H1 (cell line): ENCODE results near the gene HNF4A. TPM values are rescaled to one million over a fixed set of nuclear protein-coding genes. Genes with fewer than 3 reads are reported as not detected.
A peak's percentile ranks its signal among the peaks of the same experiment; 100 is the strongest.

ENCODE experiments used
- CTCF ChIA-PET: fragments of 300-600 bp; sonication (Branson Sonifier 250); formaldehyde crosslinking; loops from one replicate; lab custom pipeline; 2021; ENCODE audit not compliant: partially characterized antibody; lab: Charles Lee
- POLR2A ChIA-PET: fragments of 300-600 bp; sonication (Branson Sonifier 250); formaldehyde crosslinking; loops from one replicate; lab custom pipeline; 2021; ENCODE audit warnings: inconsistent platforms; ENCODE audit not compliant: partially characterized antibody; lab: Charles Lee
- DNase-seq, 2 experiments: peaks; one replicate each; pipeline versions ENCODE4 v3.0.0 to v3.0.0-alpha.2; 2010 to 2022; ENCODE audit warnings: low spot score in 2 of 2, low read depth in 1 of 2, mixed read lengths in 1 of 2
- FAIRE-seq: peaks from 2 replicates; lab custom pipeline; 2011; peaks lifted over from hg19 to GRCh38; lab: Jason Lieb, UNC
- H2AFZ ChIP-seq: 2 replicates; pipeline ENCODE4 v1.8.1; 2012; ENCODE audit warnings: low read length, inconsistent platforms
- H2AK5ac ChIP-seq: 2 replicates; pipeline ENCODE4 v1.6.1; 2013; ENCODE audit warnings: low read depth, low read length
- H2BK120ac ChIP-seq: replicated peaks from 2 replicates; pipeline ENCODE3; 2013; ENCODE audit warnings: low read depth, low read length, inconsistent platforms
- H2BK12ac ChIP-seq: 2 replicates; pipeline ENCODE4 v1.6.1; 2013; ENCODE audit warnings: low read depth, low read length
- H2BK15ac ChIP-seq: 2 replicates; pipeline ENCODE4 v1.6.1; 2013; ENCODE audit warnings: low read length
- H2BK20ac ChIP-seq: 2 replicates; pipeline ENCODE4 v1.6.1; 2013; ENCODE audit warnings: low read length
- H2BK5ac ChIP-seq: 2 replicates; pipeline ENCODE4 v1.6.1; 2013; ENCODE audit warnings: low read depth, low read length
- H3K14ac ChIP-seq: 2 replicates; pipeline ENCODE4 v1.6.1; 2013; ENCODE audit warnings: inconsistent platforms; ENCODE audit not compliant: insufficient read length
- H3K18ac ChIP-seq: 2 replicates; pipeline ENCODE4 v1.6.1; 2013; ENCODE audit warnings: low read length; ENCODE audit errors: extremely low read depth
- H3K23ac ChIP-seq: 2 replicates; pipeline ENCODE4 v1.6.1; 2013; ENCODE audit warnings: inconsistent platforms; ENCODE audit not compliant: insufficient read length
- H3K23me2 ChIP-seq: 2 replicates; pipeline ENCODE4 v1.6.1; 2013; ENCODE audit warnings: low read depth, low read length
- H3K27ac ChIP-seq: 2 replicates; pipeline ENCODE4 v1.6.1; 2011; ENCODE audit warnings: low read depth, low read length, inconsistent platforms
- H3K27me3 ChIP-seq, 4 experiments: replicated peaks in 1 of 4; 1 replicate in 1 of 4; 2 replicates in 3 of 4; pipeline versions ENCODE4 v1.6.1 to v1.8.1; 2011 to 2013; ENCODE audit warnings: low read length in 3 of 4, mild to moderate bottlenecking in 3 of 4, inconsistent platforms in 2 of 4, mixed read lengths in 2 of 4, moderate library complexity in 1 of 4; ENCODE audit not compliant: control insufficient read depth in 3 of 4, insufficient read depth in 3 of 4; ENCODE audit errors: extremely low read depth in 1 of 4
- H3K36me3 ChIP-seq, 4 experiments: 2 replicates each; pipeline versions ENCODE4 v1.6.1 to v1.8.1; 2011 to 2013; ENCODE audit warnings: mild to moderate bottlenecking in 4 of 4, low read length in 3 of 4, moderate library complexity in 2 of 4, control low read depth in 1 of 4, inconsistent platforms in 1 of 4; ENCODE audit not compliant: insufficient read depth in 4 of 4, control insufficient read depth in 2 of 4
- H3K4ac ChIP-seq: replicated peaks from 2 replicates; pipeline ENCODE3; 2013; ENCODE audit warnings: low read length, low read depth, mixed read lengths, inconsistent platforms; ENCODE audit not compliant: insufficient read length
- H3K4me1 ChIP-seq, 4 experiments: replicated peaks in 1 of 4; 1 replicate in 1 of 4; 2 replicates in 3 of 4; pipeline versions ENCODE4 v1.6.1 to v1.8.1; 2011 to 2013; ENCODE audit warnings: low read length in 3 of 4, inconsistent platforms in 2 of 4, mixed read lengths in 1 of 4; ENCODE audit not compliant: insufficient read depth in 4 of 4, control insufficient read depth in 3 of 4
- H3K4me2 ChIP-seq, 2 experiments: 2 replicates each; pipeline versions ENCODE4 v1.6.1 to v1.8.1; 2011 to 2013; ENCODE audit warnings: low read depth in 2 of 2, low read length in 2 of 2, control low read depth in 1 of 2, inconsistent platforms in 1 of 2, mild to moderate bottlenecking in 1 of 2; ENCODE audit not compliant: insufficient read depth in 1 of 2
- H3K4me3 ChIP-seq, 4 experiments: fragments of 200-600, 300-600 bp in 1 of 4; sonication (generic), shearing (Covaris generic), sonication (Bioruptor Twin) in 1 of 4; 2 replicates each; pipeline versions ENCODE4 v1.5.1 to v1.8.1; 2011 to 2016; ENCODE audit warnings: low read length in 4 of 4, low read depth in 3 of 4, control low read depth in 2 of 4, inconsistent platforms in 2 of 4, mild to moderate bottlenecking in 2 of 4, mixed read lengths in 1 of 4, moderate library complexity in 1 of 4; ENCODE audit not compliant: insufficient read depth in 2 of 4; ENCODE audit errors: extremely low read depth in 1 of 4
- H3K56ac ChIP-seq: replicated peaks from 2 replicates; pipeline ENCODE3; 2013; ENCODE audit warnings: low read depth, mild to moderate bottlenecking, mixed read lengths, low read length, inconsistent platforms; ENCODE audit not compliant: insufficient read length
- H3K79me1 ChIP-seq: 2 replicates; pipeline ENCODE4 v1.6.1; 2013; ENCODE audit warnings: low read depth, low read length, control low read depth
- H3K79me2 ChIP-seq, 2 experiments: 2 replicates each; pipeline versions ENCODE4 v1.6.1 to v1.8.1; 2012 to 2013; ENCODE audit warnings: low read length in 2 of 2, mild to moderate bottlenecking in 2 of 2, inconsistent platforms in 1 of 2; ENCODE audit not compliant: insufficient read depth in 2 of 2, control insufficient read depth in 1 of 2
- H3K9ac ChIP-seq, 4 experiments: replicated peaks in 1 of 4; 1 replicate in 1 of 4; 2 replicates in 3 of 4; pipeline versions ENCODE4 v1.6.1 to v1.8.1; 2011 to 2013; ENCODE audit warnings: low read depth in 3 of 4, low read length in 3 of 4, control low read depth in 2 of 4, mild to moderate bottlenecking in 2 of 4, moderate library complexity in 2 of 4, inconsistent platforms in 1 of 4; ENCODE audit errors: extremely low read depth in 1 of 4
- H3K9me3 ChIP-seq, 2 experiments: 2 replicates each; pipeline versions ENCODE4 v1.6.1 to v1.8.1; 2012 to 2013; ENCODE audit warnings: mild to moderate bottlenecking in 2 of 2, moderate library complexity in 2 of 2, control low read depth in 1 of 2, inconsistent platforms in 1 of 2, low read depth in 1 of 2, low read length in 1 of 2, mixed read lengths in 1 of 2; ENCODE audit not compliant: insufficient read depth in 2 of 2
- H4K20me1 ChIP-seq, 2 experiments: replicated peaks in 1 of 2; 2 replicates each; pipeline versions ENCODE3 to v1.8.1; 2011 to 2013; ENCODE audit warnings: inconsistent platforms in 2 of 2, low read length in 2 of 2, mild to moderate bottlenecking in 1 of 2; ENCODE audit not compliant: insufficient read depth in 2 of 2, control insufficient read depth in 1 of 2
- H4K5ac ChIP-seq: 2 replicates; pipeline ENCODE4 v1.6.1; 2013; ENCODE audit warnings: low read length, low read depth, mixed read lengths, inconsistent platforms; ENCODE audit not compliant: insufficient read length
- H4K8ac ChIP-seq: 2 replicates; pipeline ENCODE4 v1.8.0; 2013; ENCODE audit warnings: mild to moderate bottlenecking, moderate library complexity, low read length, inconsistent platforms; ENCODE audit not compliant: insufficient read depth; ENCODE audit errors: extremely low read depth
- H4K91ac ChIP-seq: replicated peaks from 2 replicates; pipeline ENCODE3; 2013; ENCODE audit warnings: low read length, mixed read lengths, inconsistent platforms; ENCODE audit not compliant: insufficient read length
- CHD1 ChIP-seq: IDR thresholded peaks from 2 replicates; pipeline ENCODE4 v1.6.1; 2012; ENCODE audit warnings: low read depth, low read length, improper control_type of control experiment
- JUND ChIP-seq: IDR thresholded peaks from 2 replicates; pipeline ENCODE4 v1.6.1; 2011; ENCODE audit warnings: mild to moderate bottlenecking, improper control_type of control experiment, low read length
- POLR2AphosphoS5 ChIP-seq: IDR thresholded peaks from 2 replicates; pipeline ENCODE4 v1.6.1; 2011; ENCODE audit warnings: low read depth, low read length
- TEAD4 ChIP-seq: IDR thresholded peaks from 2 replicates; pipeline ENCODE4 v1.6.1; 2012; ENCODE audit warnings: low read depth, low read length, inconsistent platforms, mixed read lengths
- whole genome bisulfite sequencing, 2 experiments: shearing (Covaris generic) in 1 of 2; methylation state at CpG; one replicate each; pipeline versions ENCODE4 v1.1.6 to v1.1.7; 2013 to 2015; ENCODE audit warnings: low lambda C conversion rate in 2 of 2, mixed read lengths in 2 of 2, inconsistent platforms in 1 of 2, low coverage in 1 of 2, missing lambda C conversion rate in 1 of 2; ENCODE audit not compliant: insufficient replicate concordance in 2 of 2, insufficient coverage in 1 of 2, insufficient read length in 1 of 2; ENCODE audit errors: extremely low coverage in 1 of 2, missing lambda C conversion rate in 1 of 2; 5-methylcytosine and 5-hydroxymethylcytosine counted together
- polyA plus RNA-seq, 7 experiments: library from polyadenylated mRNA; depleted of rRNA in 3 of 7; stranded (reverse) in 5 of 7; unstranded in 2 of 7; fragments of >200 nt in 5 of 7; fragments of 200-250 nt in 2 of 7; gene quantifications; 1 replicate in 5 of 7; 2 replicates in 1 of 7; 4 replicates in 1 of 7; pipeline versions ENCODE4 v1.2.1 to v1.2.3, GENCODE V29; 2011 to 2013; ENCODE audit warnings: missing spikeins in 2 of 7, mixed read lengths in 2 of 7
- total RNA-seq: library from RNA; stranded (reverse); fragmentation: NEBNext Ultra II Directional; extraction: Animal tissue kit (Norgen Biotek cat#: 25700); gene quantifications from 2 replicates; pipeline ENCODE4 v1.2.1, GENCODE V29; 2021
- TF ChIP-seq, protein P1 (sequence below), 3 experiments: IDR thresholded peaks; 1 replicate in 2 of 3; 2 replicates in 1 of 3; pipeline versions ENCODE4 v1.5.1 to v1.6.1; 2011; ENCODE audit warnings: low read length in 3 of 3, mild to moderate bottlenecking in 3 of 3, inconsistent platforms in 2 of 3, low read depth in 1 of 3, moderate library complexity in 1 of 3; ENCODE audit not compliant: insufficient read depth in 1 of 3; ENCODE audit errors: control extremely low read depth in 1 of 3

HNF4A gene
- total and polyA plus RNA-seq, 2 of the 8 experiments (the other 6 are each of a cell fraction or from before 2014, with no cell fraction given): 0.03 TPM; not detected in 1

- no peaks in the 10 kb centered on the region for H3K79me1 ChIP-seq
- H3K27ac ChIP-seq: no peak overlapping the region
- no peak overlapping the region for H2BK15ac ChIP-seq
- no peak overlapping the region for H3K9ac ChIP-seq
- ChIA-PET POLR2A (no interaction called here), CTCF (interaction anchor here (0.7 to 1.7 kb wide), 5 partner anchors 33 to 161 kb away, joined by 3 to 6 read pairs (median 3); no protein-coding TSS in a partner anchor)
- H4K5ac ChIP-seq: no peak overlapping the region
- H3K79me2 ChIP-seq: no peaks in the 10 kb centered on the region
- no peaks in the 10 kb centered on the region for H3K4me1 ChIP-seq
- no peaks in the 10 kb centered on the region for H3K23me2 ChIP-seq
- WGBS, 2 experiments: 84% methylated on average over 12 of the region's 12 CpGs; no CpG with 5 or more reads in 1 of the 2 experiments
- no peaks in the 10 kb centered on the region for H3K9me3 ChIP-seq
- H3K18ac ChIP-seq: no peak overlapping the region
- H2AFZ ChIP-seq: no peak overlapping the region
- FAIRE-seq (no peak), DNase-seq (no peak)
- no peak overlapping the region for H3K56ac ChIP-seq
- H3K4ac ChIP-seq: no peak overlapping the region
- no peak overlapping the region for H2BK5ac ChIP-seq
- no peak overlapping the region for H3K4me3 ChIP-seq
- H3K36me3 ChIP-seq: no peaks in the 10 kb centered on the region
- no peak overlapping the region for H2AK5ac ChIP-seq
- no peak overlapping the region for H3K14ac ChIP-seq
- no peak overlapping the region for H3K23ac ChIP-seq
- H2BK120ac ChIP-seq: no peak overlapping the region
- no peak overlapping the region for H2BK12ac ChIP-seq
- H2BK20ac ChIP-seq: no peak overlapping the region
- H3K27me3 ChIP-seq: no peaks in the 10 kb centered on the region
- no peaks in the 10 kb centered on the region for H4K20me1 ChIP-seq
- H4K91ac ChIP-seq: no peak overlapping the region
- TF ChIP-seq CHD1: no peak
- no peak for TF ChIP-seq TEAD4
- TF ChIP-seq JUND: no peak
- TF ChIP-seq, protein P1, sequence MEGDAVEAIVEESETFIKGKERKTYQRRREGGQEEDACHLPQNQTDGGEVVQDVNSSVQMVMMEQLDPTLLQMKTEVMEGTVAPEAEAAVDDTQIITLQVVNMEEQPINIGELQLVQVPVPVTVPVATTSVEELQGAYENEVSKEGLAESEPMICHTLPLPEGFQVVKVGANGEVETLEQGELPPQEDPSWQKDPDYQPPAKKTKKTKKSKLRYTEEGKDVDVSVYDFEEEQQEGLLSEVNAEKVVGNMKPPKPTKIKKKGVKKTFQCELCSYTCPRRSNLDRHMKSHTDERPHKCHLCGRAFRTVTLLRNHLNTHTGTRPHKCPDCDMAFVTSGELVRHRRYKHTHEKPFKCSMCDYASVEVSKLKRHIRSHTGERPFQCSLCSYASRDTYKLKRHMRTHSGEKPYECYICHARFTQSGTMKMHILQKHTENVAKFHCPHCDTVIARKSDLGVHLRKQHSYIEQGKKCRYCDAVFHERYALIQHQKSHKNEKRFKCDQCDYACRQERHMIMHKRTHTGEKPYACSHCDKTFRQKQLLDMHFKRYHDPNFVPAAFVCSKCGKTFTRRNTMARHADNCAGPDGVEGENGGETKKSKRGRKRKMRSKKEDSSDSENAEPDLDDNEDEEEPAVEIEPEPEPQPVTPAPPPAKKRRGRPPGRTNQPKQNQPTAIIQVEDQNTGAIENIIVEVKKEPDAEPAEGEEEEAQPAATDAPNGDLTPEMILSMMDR (IDR thresholded peaks at IDR 0.05; ENCODE audit: control extremely low read depth in 1 of 3, insufficient read depth in 1 of 3, low read depth in 1 of 3, low read length in 3 of 3): no peak
- no peak for TF ChIP-seq POLR2AphosphoS5
- H3K4me2 ChIP-seq: no peak overlapping the region
- H4K8ac ChIP-seq: peak overlapping the region; percentile 38; the same call in 1 of the 2 replicates
Observed at GRCh38 chr20:44343162-44343675, 12.3 kb upstream of the HNF4A start.
